GM12872 (cell line): ENCODE measurements around the gene AP1S3.

Experiments
- CTCF ChIP-seq: IDR thresholded peaks from 3 replicates; pipeline ENCODE4 v1.5.1; 2011; ENCODE audit warnings: low read depth, mild to moderate bottlenecking, low read length, moderate library complexity; ENCODE audit not compliant: insufficient read depth

AP1S3 gene

GRCh38 chr2:223797037-223797436 lies 40.3 kb downstream of the AP1S3 start:
- TF ChIP-seq CTCF, result no peak

GRCh38 chr2:223789423-223789822 lies 48.0 kb downstream of the AP1S3 start:
- TF ChIP-seq CTCF, result no peak

- no peak for TF ChIP-seq CTCF
Observed at GRCh38 chr2:223788826-223789225, 48.6 kb downstream of the AP1S3 start.

- TF ChIP-seq CTCF, result no peak
Observed at GRCh38 chr2:223787358-223787757, 50.0 kb downstream of the AP1S3 start.

GRCh38 chr2:223786943-223787342 lies 50.4 kb downstream of the AP1S3 start:
- no peak for TF ChIP-seq CTCF

GRCh38 chr2:223786236-223786635 lies 51.1 kb downstream of the AP1S3 start:
- no peak for TF ChIP-seq CTCF

GRCh38 chr2:223784221-223784772 lies 53.1 kb downstream of the AP1S3 start:
- no peak for TF ChIP-seq CTCF
